H1 (cell line): ENCODE results near the gene PITRM1. TPM values are rescaled to one million over a fixed set of nuclear protein-coding genes. Genes with fewer than 3 reads are reported as not detected.

Experiments used
- CTCF ChIA-PET: fragments of 300-600 bp; sonication (Branson Sonifier 250); formaldehyde crosslinking; loops from one replicate; lab custom pipeline; 2021; ENCODE audit not compliant: partially characterized antibody; lab: Charles Lee
- POLR2A ChIA-PET: fragments of 300-600 bp; sonication (Branson Sonifier 250); formaldehyde crosslinking; loops from one replicate; lab custom pipeline; 2021; ENCODE audit warnings: inconsistent platforms; ENCODE audit not compliant: partially characterized antibody; lab: Charles Lee
- DNase-seq, 2 experiments: peaks; one replicate each; pipeline versions ENCODE4 v3.0.0 to v3.0.0-alpha.2; 2010 to 2022; ENCODE audit warnings: low spot score in 2 of 2, low read depth in 1 of 2, mixed read lengths in 1 of 2
- FAIRE-seq: peaks from 2 replicates; lab custom pipeline; 2011; peaks lifted over from hg19 to GRCh38; lab: Jason Lieb, UNC
- H2AFZ ChIP-seq: 2 replicates; pipeline ENCODE4 v1.8.1; 2012; ENCODE audit warnings: low read length, inconsistent platforms
- H2AK5ac ChIP-seq: 2 replicates; pipeline ENCODE4 v1.6.1; 2013; ENCODE audit warnings: low read depth, low read length
- H2BK120ac ChIP-seq: replicated peaks from 2 replicates; pipeline ENCODE3; 2013; ENCODE audit warnings: low read depth, low read length, inconsistent platforms
- H2BK12ac ChIP-seq: 2 replicates; pipeline ENCODE4 v1.6.1; 2013; ENCODE audit warnings: low read depth, low read length
- H2BK15ac ChIP-seq: 2 replicates; pipeline ENCODE4 v1.6.1; 2013; ENCODE audit warnings: low read length
- H2BK20ac ChIP-seq: 2 replicates; pipeline ENCODE4 v1.6.1; 2013; ENCODE audit warnings: low read length
- H2BK5ac ChIP-seq: 2 replicates; pipeline ENCODE4 v1.6.1; 2013; ENCODE audit warnings: low read depth, low read length
- H3K14ac ChIP-seq: 2 replicates; pipeline ENCODE4 v1.6.1; 2013; ENCODE audit warnings: inconsistent platforms; ENCODE audit not compliant: insufficient read length
- H3K18ac ChIP-seq: 2 replicates; pipeline ENCODE4 v1.6.1; 2013; ENCODE audit warnings: low read length; ENCODE audit errors: extremely low read depth
- H3K23ac ChIP-seq: 2 replicates; pipeline ENCODE4 v1.6.1; 2013; ENCODE audit warnings: inconsistent platforms; ENCODE audit not compliant: insufficient read length
- H3K23me2 ChIP-seq: 2 replicates; pipeline ENCODE4 v1.6.1; 2013; ENCODE audit warnings: low read depth, low read length
- H3K27ac ChIP-seq: 2 replicates; pipeline ENCODE4 v1.6.1; 2011; ENCODE audit warnings: low read depth, low read length, inconsistent platforms
- H3K27me3 ChIP-seq, 4 experiments: replicated peaks in 1 of 4; 1 replicate in 1 of 4; 2 replicates in 3 of 4; pipeline versions ENCODE4 v1.6.1 to v1.8.1; 2011 to 2013; ENCODE audit warnings: low read length in 3 of 4, mild to moderate bottlenecking in 3 of 4, inconsistent platforms in 2 of 4, mixed read lengths in 2 of 4, moderate library complexity in 1 of 4; ENCODE audit not compliant: control insufficient read depth in 3 of 4, insufficient read depth in 3 of 4; ENCODE audit errors: extremely low read depth in 1 of 4
- H3K36me3 ChIP-seq, 4 experiments: 2 replicates each; pipeline versions ENCODE4 v1.6.1 to v1.8.1; 2011 to 2013; ENCODE audit warnings: mild to moderate bottlenecking in 4 of 4, low read length in 3 of 4, moderate library complexity in 2 of 4, control low read depth in 1 of 4, inconsistent platforms in 1 of 4; ENCODE audit not compliant: insufficient read depth in 4 of 4, control insufficient read depth in 2 of 4
- H3K4ac ChIP-seq: replicated peaks from 2 replicates; pipeline ENCODE3; 2013; ENCODE audit warnings: low read length, low read depth, mixed read lengths, inconsistent platforms; ENCODE audit not compliant: insufficient read length
- H3K4me1 ChIP-seq, 4 experiments: replicated peaks in 1 of 4; 1 replicate in 1 of 4; 2 replicates in 3 of 4; pipeline versions ENCODE4 v1.6.1 to v1.8.1; 2011 to 2013; ENCODE audit warnings: low read length in 3 of 4, inconsistent platforms in 2 of 4, mixed read lengths in 1 of 4; ENCODE audit not compliant: insufficient read depth in 4 of 4, control insufficient read depth in 3 of 4
- H3K4me2 ChIP-seq, 2 experiments: 2 replicates each; pipeline versions ENCODE4 v1.6.1 to v1.8.1; 2011 to 2013; ENCODE audit warnings: low read depth in 2 of 2, low read length in 2 of 2, control low read depth in 1 of 2, inconsistent platforms in 1 of 2, mild to moderate bottlenecking in 1 of 2; ENCODE audit not compliant: insufficient read depth in 1 of 2
- H3K4me3 ChIP-seq, 4 experiments: fragments of 200-600, 300-600 bp in 1 of 4; sonication (generic), shearing (Covaris generic), sonication (Bioruptor Twin) in 1 of 4; 2 replicates each; pipeline versions ENCODE4 v1.5.1 to v1.8.1; 2011 to 2016; ENCODE audit warnings: low read length in 4 of 4, low read depth in 3 of 4, control low read depth in 2 of 4, inconsistent platforms in 2 of 4, mild to moderate bottlenecking in 2 of 4, mixed read lengths in 1 of 4, moderate library complexity in 1 of 4; ENCODE audit not compliant: insufficient read depth in 2 of 4; ENCODE audit errors: extremely low read depth in 1 of 4
- H3K56ac ChIP-seq: replicated peaks from 2 replicates; pipeline ENCODE3; 2013; ENCODE audit warnings: low read depth, mild to moderate bottlenecking, mixed read lengths, low read length, inconsistent platforms; ENCODE audit not compliant: insufficient read length
- H3K79me1 ChIP-seq: 2 replicates; pipeline ENCODE4 v1.6.1; 2013; ENCODE audit warnings: low read depth, low read length, control low read depth
- H3K79me2 ChIP-seq, 2 experiments: 2 replicates each; pipeline versions ENCODE4 v1.6.1 to v1.8.1; 2012 to 2013; ENCODE audit warnings: low read length in 2 of 2, mild to moderate bottlenecking in 2 of 2, inconsistent platforms in 1 of 2; ENCODE audit not compliant: insufficient read depth in 2 of 2, control insufficient read depth in 1 of 2
- H3K9ac ChIP-seq, 4 experiments: replicated peaks in 1 of 4; 1 replicate in 1 of 4; 2 replicates in 3 of 4; pipeline versions ENCODE4 v1.6.1 to v1.8.1; 2011 to 2013; ENCODE audit warnings: low read depth in 3 of 4, low read length in 3 of 4, control low read depth in 2 of 4, mild to moderate bottlenecking in 2 of 4, moderate library complexity in 2 of 4, inconsistent platforms in 1 of 4; ENCODE audit errors: extremely low read depth in 1 of 4
- H3K9me3 ChIP-seq, 2 experiments: 2 replicates each; pipeline versions ENCODE4 v1.6.1 to v1.8.1; 2012 to 2013; ENCODE audit warnings: mild to moderate bottlenecking in 2 of 2, moderate library complexity in 2 of 2, control low read depth in 1 of 2, inconsistent platforms in 1 of 2, low read depth in 1 of 2, low read length in 1 of 2, mixed read lengths in 1 of 2; ENCODE audit not compliant: insufficient read depth in 2 of 2
- H4K20me1 ChIP-seq, 2 experiments: replicated peaks in 1 of 2; 2 replicates each; pipeline versions ENCODE3 to v1.8.1; 2011 to 2013; ENCODE audit warnings: inconsistent platforms in 2 of 2, low read length in 2 of 2, mild to moderate bottlenecking in 1 of 2; ENCODE audit not compliant: insufficient read depth in 2 of 2, control insufficient read depth in 1 of 2
- H4K5ac ChIP-seq: 2 replicates; pipeline ENCODE4 v1.6.1; 2013; ENCODE audit warnings: low read length, low read depth, mixed read lengths, inconsistent platforms; ENCODE audit not compliant: insufficient read length
- H4K8ac ChIP-seq: 2 replicates; pipeline ENCODE4 v1.8.0; 2013; ENCODE audit warnings: mild to moderate bottlenecking, moderate library complexity, low read length, inconsistent platforms; ENCODE audit not compliant: insufficient read depth; ENCODE audit errors: extremely low read depth
- H4K91ac ChIP-seq: replicated peaks from 2 replicates; pipeline ENCODE3; 2013; ENCODE audit warnings: low read length, mixed read lengths, inconsistent platforms; ENCODE audit not compliant: insufficient read length
- CHD2 ChIP-seq: IDR thresholded peaks from 2 replicates; pipeline ENCODE4 v1.6.1; 2012; ENCODE audit warnings: low read length, improper control_type of control experiment
- EP300 ChIP-seq, 2 experiments: IDR thresholded peaks; 1 replicate in 1 of 2; 2 replicates in 1 of 2; pipeline ENCODE4 v1.6.1; 2011 to 2012; ENCODE audit warnings: low read depth in 2 of 2, low read length in 2 of 2, mild to moderate bottlenecking in 2 of 2, borderline replicate concordance in 1 of 2, inconsistent platforms in 1 of 2, moderate library complexity in 1 of 2
- PHF8 ChIP-seq: fragments of 200-600 bp; sonication (generic); conservative IDR thresholded peaks from 2 replicates; pipeline ENCODE4 v1.7.1; 2012; ENCODE audit warnings: low read depth, mild to moderate bottlenecking, inconsistent platforms, low read length, moderate library complexity
- POLR2AphosphoS5 ChIP-seq: IDR thresholded peaks from 2 replicates; pipeline ENCODE4 v1.6.1; 2011; ENCODE audit warnings: low read depth, low read length
- whole genome bisulfite sequencing, 2 experiments: shearing (Covaris generic) in 1 of 2; methylation state at CpG; one replicate each; pipeline versions ENCODE4 v1.1.6 to v1.1.7; 2013 to 2015; ENCODE audit warnings: low lambda C conversion rate in 2 of 2, mixed read lengths in 2 of 2, inconsistent platforms in 1 of 2, low coverage in 1 of 2, missing lambda C conversion rate in 1 of 2; ENCODE audit not compliant: insufficient replicate concordance in 2 of 2, insufficient coverage in 1 of 2, insufficient read length in 1 of 2; ENCODE audit errors: extremely low coverage in 1 of 2, missing lambda C conversion rate in 1 of 2; 5-methylcytosine and 5-hydroxymethylcytosine counted together
- polyA plus RNA-seq, 7 experiments: library from polyadenylated mRNA; depleted of rRNA in 3 of 7; stranded (reverse) in 5 of 7; unstranded in 2 of 7; fragments of >200 nt in 5 of 7; fragments of 200-250 nt in 2 of 7; gene quantifications; 1 replicate in 5 of 7; 2 replicates in 1 of 7; 4 replicates in 1 of 7; pipeline versions ENCODE4 v1.2.1 to v1.2.3, GENCODE V29; 2011 to 2013; ENCODE audit warnings: missing spikeins in 2 of 7, mixed read lengths in 2 of 7
- total RNA-seq: library from RNA; stranded (reverse); fragmentation: NEBNext Ultra II Directional; extraction: Animal tissue kit (Norgen Biotek cat#: 25700); gene quantifications from 2 replicates; pipeline ENCODE4 v1.2.1, GENCODE V29; 2021

The PITRM1 gene
- total and polyA plus RNA-seq, 2 of the 8 experiments (the other 6 are each of a cell fraction or from before 2014, with no cell fraction given): 18.6 to 31.5 TPM

DNA sequence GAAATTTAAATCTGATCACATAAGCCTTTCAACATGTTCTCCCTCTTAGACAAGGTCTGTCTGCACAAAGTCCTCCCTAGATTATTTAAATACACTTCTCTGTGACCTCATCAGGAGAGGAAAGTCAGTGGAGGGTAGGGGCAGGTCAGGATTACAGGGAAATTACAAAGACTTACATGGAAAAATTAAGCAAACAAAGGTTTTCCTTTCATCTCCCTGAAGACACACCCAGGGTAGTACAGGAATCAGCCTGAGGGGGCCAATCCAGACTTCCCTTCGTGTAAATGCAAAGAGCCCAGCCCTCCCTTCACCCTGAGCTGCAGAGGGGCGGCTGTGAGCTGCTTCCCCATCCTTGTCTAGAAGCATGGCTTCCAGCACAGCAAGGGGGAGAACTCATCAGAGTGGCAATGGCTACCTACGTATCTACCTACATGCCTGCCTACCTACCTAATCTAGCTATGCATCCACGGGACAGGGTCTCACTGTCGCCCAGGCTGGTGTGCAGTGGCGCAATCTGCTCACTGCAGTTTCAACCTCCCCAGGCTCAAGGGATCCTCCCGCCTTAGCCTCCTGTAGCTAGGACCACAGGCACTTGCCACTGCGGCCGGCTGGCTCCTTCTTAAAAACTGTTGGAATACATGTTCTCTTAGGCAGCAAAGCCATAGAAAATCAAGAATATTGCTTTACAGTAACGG, 33.2 kb downstream of the PITRM1 start:
- Histone ChIP-seq H2AFZ (no peak overlapping the region), H3K14ac (no peak overlapping the region), H2BK20ac (no peak overlapping the region), H4K20me1 (peaks cover 2 to 5% of the 10 kb centered on the region in 2 experiments), H3K27me3 (no peaks in the 10 kb centered on the region), H4K5ac (no peak overlapping the region), H2BK120ac (no peak overlapping the region), H3K56ac (no peak overlapping the region), H3K79me1 (no peaks in the 10 kb centered on the region), H3K23ac (no peak overlapping the region), H2BK12ac (no peak overlapping the region), H2BK5ac (no peak overlapping the region), H3K9ac (no peak overlapping the region), H3K18ac (no peak overlapping the region), H3K36me3 (peaks cover 13 to 70% (median 44%) of the 10 kb centered on the region in 4 experiments), H2BK15ac (no peak overlapping the region), H4K8ac (no peak overlapping the region), H3K27ac (no peak overlapping the region), H4K91ac (no peak overlapping the region), H3K9me3 (no peaks in the 10 kb centered on the region), H2AK5ac (no peak overlapping the region), H3K4me2 (no peak overlapping the region), H3K4ac (no peak overlapping the region), H3K79me2 (no peaks in the 10 kb centered on the region), H3K23me2 (no peaks in the 10 kb centered on the region), H3K4me1 (no peaks in the 10 kb centered on the region), H3K4me3 (no peak overlapping the region)
- DNase-seq (no peak), FAIRE-seq (no peak)
- TF ChIP-seq CHD2 (no peak), POLR2AphosphoS5 (peak; percentile 46; the same call in 1 of the 2 replicates), EP300 (IDR thresholded peaks at IDR 0.05; ENCODE audit: borderline replicate concordance in 1 of 2, low read depth in 2 of 2, low read length in 2 of 2) (no peak), PHF8 (no peak)
- ChIA-PET CTCF (interaction anchor here (0.7 to 7.5 kb wide), 7 partner anchors 10 to 1619 kb away, joined by 3 to 47 read pairs (median 4); no protein-coding TSS in a partner anchor), POLR2A (interaction anchor here (0.7 to 1.7 kb wide), 6 partner anchors 10 to 75 kb away, joined by 3 to 6 read pairs (median 3); no protein-coding TSS in a partner anchor)
- WGBS, 2 experiments: 87% methylated on average over 10 of the region's 10 CpGs; no CpG with 5 or more reads in 1 of the 2 experiments
